Dedifferentiated amniotic fluid mesenchymal stem cell (primary cell): ENCODE data around the gene ATG13.

ENCODE experiments used
- DNase-seq: peaks from one replicate; pipeline ENCODE4 v3.0.0-alpha.2; 2016; ENCODE audit errors: extremely low spot score

ATG13 gene

GRCh38 chr11:46676436-46677158 lies 59.2 kb downstream of the ATG13 start:
- DNase-seq = no peak

GRCh38 chr11:46677169-46677568 lies 59.8 kb downstream of the ATG13 start:
- no peak for DNase-seq

- DNase-seq = no peak
Measured at GRCh38 chr11:46677991-46678740, 60.8 kb downstream of the ATG13 start.

GRCh38 chr11:46678741-46679130 lies 61.4 kb downstream of the ATG13 start:
- DNase-seq = no peak

GRCh38 chr11:46679241-46680163 lies 62.1 kb downstream of the ATG13 start:
- no peak for DNase-seq

GRCh38 chr11:46680164-46680760 lies 62.9 kb downstream of the ATG13 start:
- no peak for DNase-seq

- no peak for DNase-seq
Measured at GRCh38 chr11:46680815-46681214, 63.5 kb downstream of the ATG13 start.

GRCh38 chr11:46681814-46682213 lies 64.5 kb downstream of the ATG13 start:
- no peak for DNase-seq

GRCh38 chr11:46682773-46683752 lies 65.7 kb downstream of the ATG13 start:
- DNase-seq = no peak

- DNase-seq = no peak
Measured at GRCh38 chr11:46684367-46684766, 67.0 kb downstream of the ATG13 start.

GRCh38 chr11:46686886-46687795 lies 69.8 kb downstream of the ATG13 start:
- DNase-seq = no peak

GRCh38 chr11:46690702-46691101 lies 73.3 kb downstream of the ATG13 start:
- no peak for DNase-seq

GRCh38 chr11:46692450-46692849 lies 75.1 kb downstream of the ATG13 start:
- DNase-seq = no peak

- no peak for DNase-seq
Measured at GRCh38 chr11:46693597-46694012, 76.3 kb downstream of the ATG13 start.

- no peak for DNase-seq
Measured at GRCh38 chr11:46694072-46694471, 76.7 kb downstream of the ATG13 start.

- no peak for DNase-seq
Measured at GRCh38 chr11:46694607-46695006, 77.3 kb downstream of the ATG13 start.

GRCh38 chr11:46695345-46696211 lies 78.2 kb downstream of the ATG13 start:
- no peak for DNase-seq

GRCh38 chr11:46696212-46696558 lies 78.8 kb downstream of the ATG13 start:
- no peak for DNase-seq

- no peak for DNase-seq
Measured at GRCh38 chr11:46697303-46697702, 80.0 kb downstream of the ATG13 start.
